Hepatic stellate cell (primary cell): Measurements from ENCODE around the gene RAB6B.

ENCODE experiments used
- DNase-seq: peaks from one replicate; pipeline ENCODE4 v3.0.0; 2011; ENCODE audit warnings: low spot score

Gene RAB6B

DNA sequence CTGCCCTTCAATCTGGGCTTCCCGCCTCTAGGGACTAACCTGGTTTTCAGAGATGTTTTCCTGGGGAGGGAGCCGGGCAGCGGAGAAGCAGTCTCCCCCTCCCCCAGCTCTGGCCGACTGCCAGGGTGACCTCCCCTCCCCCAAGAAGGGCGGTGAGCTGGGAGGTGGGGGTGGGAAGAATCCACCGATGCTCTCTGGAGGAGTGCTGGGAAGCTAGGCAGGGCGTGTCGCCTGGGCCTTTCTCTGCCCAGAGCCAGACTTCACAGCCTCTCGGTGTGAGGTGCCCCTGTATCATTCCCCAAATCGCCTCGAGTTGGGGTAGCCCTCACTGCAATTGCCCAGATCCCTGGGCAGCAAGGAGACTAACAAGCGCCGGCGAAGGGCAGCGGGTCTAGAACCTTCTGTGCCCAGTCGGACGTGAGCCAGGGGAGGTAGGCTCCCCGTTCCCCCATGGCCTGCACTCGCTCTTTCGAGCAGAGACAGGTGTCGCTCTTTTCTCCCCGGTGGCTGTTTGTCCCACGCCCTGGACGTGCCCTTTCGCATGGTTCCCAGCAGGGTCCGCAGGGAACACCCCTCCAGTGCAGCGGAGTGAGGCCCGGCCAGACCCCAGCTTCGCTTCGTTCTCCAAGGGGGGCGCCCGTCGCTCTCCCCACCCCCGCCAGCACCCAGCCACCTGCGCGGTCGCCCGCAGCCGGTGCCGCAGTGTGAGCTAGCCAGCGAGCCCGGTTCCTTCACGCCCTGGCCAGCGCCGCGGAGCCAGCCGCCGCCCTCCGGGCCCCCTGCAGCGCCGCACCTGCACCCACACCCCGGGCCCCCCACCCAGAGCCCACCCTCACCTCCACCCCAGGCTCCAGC lies 1.1 kb downstream of the RAB6B start:
- DNase-seq: no peak

DNA sequence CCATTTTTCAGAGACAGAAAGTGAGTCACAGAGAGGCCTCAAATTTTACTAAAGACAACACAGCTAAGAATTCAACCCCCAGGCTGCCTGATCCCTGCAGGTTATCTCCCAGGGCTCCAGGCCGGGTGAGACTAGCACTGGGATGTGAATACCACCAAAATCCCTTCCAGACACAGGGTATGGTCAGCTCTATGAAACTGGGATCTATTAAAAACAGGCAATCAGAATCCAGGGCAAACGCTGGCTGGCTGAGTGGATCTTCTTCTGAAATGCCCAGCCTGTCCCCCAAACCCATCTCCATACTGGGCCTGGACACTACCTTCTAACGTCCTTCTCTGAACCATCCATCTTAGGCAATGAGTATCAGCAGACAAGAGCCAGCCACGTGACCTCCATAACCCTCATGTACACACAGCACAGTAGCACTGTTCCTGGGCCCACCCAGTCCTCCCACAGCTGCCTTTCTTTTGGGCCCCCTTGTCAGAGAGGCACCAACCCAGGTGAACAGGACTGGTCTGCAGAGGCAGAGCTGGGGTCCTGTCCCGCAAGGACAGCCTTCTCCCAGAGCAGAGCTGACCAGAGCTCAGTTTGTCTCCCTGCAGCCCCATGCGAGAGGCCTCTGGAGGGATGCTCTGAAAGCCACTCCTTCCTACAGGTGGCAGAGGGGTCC lies 1.9 kb downstream of the RAB6B start:
- DNase-seq: no peak

DNA sequence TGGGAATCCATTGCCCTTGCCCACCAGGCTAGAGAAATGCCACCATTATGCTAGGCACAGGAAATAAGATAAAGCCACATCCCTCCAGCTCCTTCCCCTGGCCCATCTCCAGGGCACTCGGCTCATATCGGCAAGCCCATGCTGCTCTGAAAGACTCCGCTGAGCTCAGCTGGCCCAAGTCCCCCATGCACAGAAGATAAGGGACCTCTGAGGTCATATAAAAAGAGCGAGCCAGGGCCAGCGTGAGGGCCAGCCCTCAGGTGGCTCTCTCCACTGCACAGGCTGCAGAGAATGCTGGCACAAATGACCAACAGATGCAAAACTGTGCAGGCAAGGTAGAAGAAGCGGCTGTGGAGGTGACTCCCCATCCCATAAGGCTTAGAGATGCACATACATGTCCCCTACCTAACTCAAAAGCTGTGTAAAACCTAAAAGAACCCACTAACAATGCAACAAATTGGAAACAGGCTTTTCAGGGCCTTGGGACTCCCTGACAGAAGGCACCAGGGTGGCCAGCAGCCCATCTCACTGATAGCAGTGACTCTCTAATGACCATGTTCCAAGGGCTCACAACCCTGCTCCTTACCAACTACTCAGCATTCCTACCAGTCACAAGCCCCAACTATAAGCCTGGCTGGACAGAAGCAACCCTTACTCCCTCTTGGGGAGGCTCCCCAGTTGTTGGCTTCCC lies 3.0 kb downstream of the RAB6B start:
- DNase-seq: no peak

DNA sequence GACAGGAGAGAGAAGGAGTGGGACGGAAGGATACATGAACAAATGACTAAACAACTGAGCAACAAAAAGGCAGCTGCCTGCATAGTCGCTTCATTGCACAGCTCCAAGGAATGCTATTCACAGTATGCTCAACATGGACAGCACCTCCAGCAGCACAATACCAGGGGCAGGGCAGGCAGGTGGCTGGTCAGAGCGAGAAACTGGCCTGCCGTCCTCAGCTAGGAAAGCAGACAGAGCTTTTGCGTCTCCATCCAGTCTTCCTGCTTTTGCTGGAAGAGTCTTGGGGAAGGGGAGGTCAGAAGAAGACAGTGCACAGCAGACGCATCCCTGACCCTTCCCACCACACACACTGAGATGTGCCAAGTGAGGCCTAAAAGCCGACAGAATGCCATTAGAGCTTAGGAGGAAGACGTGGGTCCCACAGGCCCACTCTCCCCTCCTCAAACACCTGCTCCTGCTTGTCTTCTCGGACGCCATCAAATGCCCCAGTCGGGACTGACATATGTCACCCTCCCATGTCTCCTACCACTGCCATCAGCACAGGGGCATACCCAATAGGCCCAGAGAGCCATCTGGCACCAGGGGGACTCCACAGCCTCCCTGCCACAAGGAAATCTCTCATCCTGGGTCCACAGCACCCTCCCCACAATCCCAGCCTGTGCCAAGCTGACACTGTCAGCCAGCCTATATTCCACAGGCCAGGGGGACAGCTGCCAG lies 3.9 kb downstream of the RAB6B start:
- no peak for DNase-seq

DNA sequence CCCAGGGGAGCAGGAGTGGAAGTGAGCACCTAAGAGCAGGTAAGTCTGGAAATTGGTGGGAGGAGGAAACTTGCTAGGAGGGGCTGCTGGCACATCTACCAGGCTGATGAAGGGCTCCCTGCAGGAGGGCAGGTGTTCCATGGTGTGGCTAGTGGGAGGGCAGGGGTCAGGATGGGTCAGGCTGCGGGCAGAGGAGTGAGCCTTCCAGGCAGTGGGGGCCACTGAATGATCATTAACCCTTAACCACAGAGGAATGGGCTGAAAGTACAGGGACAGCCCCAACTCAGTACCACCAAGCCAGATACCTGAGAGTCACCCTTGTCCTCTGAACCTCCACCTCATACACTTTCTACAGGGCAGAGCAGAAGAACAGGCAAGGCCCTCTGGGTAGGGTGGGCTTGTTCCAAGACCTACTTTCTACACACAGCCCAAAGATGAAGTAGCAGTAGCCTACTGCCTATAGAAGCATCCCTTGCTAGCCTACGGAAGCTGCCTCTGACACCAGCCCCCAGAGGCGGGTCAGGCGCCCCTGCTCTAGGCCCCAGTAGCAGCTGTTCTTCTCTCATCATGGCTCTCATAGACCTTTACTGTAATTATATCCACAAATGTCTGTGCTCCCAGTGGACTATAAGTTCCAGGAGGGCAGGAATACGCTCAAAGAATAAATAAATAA lies 4.6 kb downstream of the RAB6B start:
- no peak for DNase-seq

DNA sequence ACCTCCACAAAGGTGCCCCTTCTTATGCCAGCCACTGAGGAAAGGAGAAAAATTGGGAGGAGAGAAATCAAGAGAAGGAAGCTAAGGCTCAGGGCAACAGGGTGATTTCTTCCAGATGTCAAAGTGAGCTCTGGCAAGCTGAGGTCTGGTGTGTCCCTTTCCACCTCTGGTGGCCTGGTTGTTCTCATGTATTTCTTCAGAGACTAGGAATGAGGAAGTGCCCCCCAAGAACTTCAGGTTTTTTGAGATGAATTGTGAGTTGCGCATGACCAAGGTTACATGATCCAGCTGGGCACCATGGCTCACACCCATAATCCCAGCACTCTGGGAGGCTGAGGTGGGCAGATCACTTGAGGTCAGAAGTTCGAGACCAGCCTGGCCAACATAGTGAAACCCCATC lies 5.6 kb downstream of the RAB6B start:
- no peak for DNase-seq

DNA sequence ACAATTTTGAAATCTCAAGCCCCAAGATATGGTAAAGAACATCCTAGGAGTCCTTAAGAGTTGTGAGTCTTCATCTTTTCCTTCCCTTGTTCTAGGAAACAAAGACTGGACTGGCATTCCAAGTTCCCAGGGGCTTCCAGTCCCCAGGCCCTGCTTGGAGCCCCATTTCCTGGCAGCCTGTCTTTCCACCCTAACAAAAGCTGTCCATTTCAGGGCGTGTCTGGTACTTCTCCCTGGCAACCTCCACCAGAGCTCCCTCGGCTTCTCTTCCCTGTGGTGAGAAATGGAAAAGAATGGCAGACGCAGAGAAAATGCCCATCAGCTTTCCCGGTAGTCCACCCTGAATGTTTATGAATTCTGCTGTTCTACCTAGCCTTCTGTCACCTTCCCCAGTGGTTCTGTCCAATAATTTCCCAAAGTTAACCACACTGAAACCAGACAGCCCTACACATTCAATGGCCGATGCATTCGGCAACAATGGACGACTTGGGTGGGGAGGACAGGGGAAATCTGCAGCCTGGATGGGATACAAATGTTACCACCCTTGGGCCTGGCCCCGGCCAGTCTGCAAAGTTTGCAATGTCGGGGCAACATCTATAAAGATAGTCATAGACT lies 6.8 kb downstream of the RAB6B start:
- DNase-seq: no peak

DNA sequence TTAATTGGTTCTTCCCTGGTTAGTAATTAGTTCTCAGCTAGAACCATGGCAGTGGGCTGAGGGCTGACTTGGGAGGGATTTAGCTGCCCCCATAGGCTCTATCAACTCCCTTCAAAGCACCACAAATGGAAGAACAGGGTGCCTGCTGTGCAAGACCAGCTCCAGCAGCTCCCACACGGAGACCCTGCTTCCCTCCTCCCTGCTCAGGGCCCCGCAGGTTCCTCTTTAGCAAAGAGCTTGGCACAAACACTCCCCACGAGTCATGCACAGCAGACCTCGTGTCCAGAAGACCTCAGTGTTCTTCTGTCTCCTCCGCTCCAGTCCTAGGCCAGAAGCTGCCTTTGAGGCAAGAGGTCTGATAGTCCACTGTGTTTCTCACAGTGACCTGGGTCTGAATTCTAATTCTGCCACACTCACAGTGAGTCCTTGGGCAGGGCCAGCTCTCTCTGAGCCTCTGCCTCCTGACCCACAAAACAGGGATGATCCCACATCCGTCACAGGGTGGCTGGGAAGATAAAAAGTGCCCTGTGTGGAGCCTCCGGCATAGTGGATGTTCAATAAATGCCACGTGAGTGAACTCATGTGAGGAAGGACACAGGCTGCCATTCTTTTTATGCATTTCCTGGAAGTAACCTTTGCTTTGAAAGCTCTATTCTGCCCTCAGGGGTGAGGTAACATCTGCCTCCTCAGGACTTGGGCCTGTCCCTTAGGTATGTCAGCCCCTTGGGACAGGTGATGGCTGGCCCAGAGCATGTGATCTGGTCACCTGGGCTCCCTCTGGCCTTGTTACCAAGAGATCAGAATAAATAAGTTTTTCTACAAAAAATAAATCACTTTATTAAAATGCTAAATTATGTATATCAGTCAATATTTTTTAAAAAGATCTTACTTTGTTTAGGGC lies 7.6 kb downstream of the RAB6B start:
- DNase-seq: no peak

DNA sequence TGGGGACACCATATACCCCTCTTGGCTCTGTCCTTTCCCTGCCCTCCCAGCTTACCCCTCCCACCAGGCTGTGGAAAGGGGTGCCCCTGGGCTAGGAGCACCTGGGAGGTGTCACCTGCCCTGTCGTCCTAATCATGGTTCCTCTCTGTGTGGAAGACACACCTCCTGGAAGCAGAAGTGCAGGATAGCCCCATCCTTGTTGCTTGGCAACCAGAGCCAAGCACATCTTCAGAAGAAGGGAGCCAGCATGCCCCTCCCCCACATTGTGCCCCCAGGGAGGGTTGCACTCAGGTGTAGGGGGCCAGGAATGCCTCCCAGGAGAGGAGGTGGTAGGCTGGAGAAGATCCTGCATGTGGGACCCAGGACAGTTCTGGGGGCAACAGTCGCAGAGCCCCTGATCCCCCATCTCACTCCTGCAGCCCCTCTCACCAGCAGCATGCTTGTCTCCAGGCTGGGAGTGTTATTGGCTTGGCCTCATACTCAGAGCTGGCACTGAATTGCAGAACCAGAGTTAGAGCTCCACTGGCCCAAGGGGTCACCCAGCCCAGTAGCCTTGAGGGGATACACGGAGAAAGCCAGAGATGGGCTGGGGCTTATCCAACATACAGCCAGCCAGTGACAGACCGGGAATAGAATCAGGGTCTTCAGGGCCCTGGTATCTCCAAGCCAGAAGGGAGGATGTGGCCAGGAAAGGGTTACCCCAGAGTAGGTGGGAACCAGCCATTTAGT lies 8.4 kb downstream of the RAB6B start:
- no peak for DNase-seq

DNA sequence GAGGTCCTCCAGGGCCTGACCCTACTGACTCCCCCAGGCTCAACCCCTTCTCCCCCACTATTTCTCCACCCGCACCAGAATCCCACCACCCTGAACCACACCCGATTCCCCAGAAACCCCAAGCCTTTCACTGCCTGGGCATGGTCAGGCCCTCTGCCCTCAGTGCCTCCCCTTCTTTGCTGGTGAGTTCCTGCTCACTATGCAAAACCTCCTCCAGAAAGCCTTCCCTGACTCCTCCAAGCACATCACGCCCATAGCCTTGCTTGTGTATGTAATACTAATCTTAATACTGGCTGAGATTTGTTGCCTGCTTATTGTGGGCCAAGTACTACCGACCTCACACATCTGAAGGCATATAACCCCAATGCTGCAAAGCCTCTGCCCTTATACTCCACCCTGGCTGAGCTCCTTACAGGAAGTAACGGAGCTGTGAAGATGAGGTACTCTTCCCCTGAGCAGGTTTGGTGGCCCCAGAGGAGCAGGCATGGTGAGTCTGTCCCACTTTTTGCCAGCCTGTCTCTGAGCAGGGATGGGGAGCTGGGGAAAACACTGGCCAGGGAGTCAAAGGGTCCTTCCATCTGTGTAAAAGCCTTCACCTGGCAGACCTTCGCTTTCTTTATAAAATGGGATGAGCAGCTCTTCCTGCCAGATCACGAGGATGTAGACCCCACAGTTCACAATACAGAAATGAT lies 9.5 kb downstream of the RAB6B start:
- DNase-seq: no peak

DNA sequence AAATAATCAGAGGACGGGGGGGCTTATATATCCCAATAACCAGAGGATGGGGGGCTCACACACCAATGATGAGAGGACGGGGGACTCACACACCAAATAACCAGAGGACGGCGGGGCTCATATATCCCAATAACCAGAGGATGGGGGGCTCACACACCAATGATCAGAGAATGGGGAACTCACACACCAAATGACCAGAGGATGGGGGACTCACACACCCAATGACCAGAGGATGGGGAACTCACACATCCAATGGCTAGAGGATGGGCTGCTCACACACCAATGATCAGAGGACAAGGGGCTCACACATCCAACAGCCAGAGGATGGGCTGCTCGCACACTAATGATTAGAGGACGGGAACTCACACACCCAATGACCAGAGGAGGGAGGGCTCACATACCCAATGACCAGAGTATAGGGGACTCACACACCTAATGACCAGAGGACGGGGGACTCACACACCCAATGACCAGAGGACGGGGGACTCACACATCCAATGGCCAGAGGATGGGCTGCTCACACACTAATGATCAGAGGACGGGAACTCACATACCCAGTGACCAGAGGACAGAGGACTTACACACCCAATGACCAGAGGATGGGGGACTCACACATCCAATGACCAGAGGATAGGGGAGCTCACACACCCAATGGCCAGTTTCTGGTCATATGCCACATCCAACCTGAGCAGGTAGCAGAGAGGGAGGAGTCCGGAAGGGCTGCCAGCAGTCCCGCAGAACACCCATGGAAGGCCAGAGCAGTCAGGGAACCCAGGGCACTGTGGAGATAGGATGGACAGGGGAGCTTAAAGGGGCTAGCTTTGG lies 10.6 kb downstream of the RAB6B start:
- DNase-seq: no peak

DNA sequence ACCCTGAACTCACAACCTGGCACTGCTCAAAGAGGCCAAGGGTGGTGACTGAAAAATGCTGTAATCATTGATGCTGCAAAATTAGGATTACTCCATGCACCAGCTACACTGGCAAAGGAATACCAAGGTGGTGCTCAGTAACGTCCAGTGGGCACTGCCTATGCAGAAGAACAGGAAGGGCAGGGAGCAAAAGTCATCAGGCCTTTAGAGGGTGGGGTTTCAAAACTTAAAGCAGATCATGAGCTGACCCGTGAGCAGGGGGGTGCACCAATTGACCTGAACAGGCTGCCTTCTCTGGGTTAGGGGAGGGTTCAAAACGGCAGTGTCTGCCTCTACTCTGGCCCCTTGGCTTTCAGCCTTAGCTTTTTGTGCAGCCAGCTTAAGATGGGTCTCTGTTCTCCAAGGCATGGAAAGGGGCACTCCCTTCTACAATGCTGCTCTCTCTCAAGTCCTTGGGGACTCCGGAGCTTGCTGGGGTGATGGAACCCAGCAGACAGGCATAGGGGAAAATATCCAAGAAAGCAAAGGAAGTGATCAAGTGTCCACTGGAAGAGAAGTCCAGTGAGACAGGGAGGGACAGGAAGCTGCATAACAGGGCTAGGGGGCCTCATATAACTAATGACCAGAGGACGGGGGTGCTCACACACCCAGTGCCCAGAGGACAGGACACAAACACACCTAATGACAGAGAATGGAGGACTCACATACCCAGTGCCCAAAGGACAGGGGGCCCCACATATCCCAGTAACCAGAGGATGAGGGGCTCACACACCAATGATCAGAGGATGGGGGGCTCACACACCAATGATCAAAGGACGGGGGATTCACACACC lies 11.4 kb downstream of the RAB6B start:
- no peak for DNase-seq

DNA sequence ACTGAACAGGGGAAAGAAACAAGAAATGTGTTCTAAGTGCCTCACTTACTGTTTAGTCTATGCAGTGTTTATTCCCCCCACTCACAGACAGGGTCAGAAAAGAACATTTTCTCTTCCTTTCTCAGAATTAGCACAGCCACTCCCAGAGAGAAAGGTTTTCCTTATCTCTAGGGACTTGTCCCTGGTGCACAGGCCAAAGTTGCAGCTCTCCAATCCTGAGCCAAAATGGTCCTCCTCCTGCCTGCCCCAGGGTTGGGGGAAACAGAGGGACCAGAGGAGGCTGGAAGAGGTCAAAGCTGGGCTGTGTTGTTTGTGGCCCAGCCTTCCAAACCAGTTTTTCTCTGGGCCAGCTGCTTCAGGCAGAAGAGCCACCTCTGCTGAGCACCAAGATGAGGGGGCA lies 12.0 kb downstream of the RAB6B start:
- no peak for DNase-seq

DNA sequence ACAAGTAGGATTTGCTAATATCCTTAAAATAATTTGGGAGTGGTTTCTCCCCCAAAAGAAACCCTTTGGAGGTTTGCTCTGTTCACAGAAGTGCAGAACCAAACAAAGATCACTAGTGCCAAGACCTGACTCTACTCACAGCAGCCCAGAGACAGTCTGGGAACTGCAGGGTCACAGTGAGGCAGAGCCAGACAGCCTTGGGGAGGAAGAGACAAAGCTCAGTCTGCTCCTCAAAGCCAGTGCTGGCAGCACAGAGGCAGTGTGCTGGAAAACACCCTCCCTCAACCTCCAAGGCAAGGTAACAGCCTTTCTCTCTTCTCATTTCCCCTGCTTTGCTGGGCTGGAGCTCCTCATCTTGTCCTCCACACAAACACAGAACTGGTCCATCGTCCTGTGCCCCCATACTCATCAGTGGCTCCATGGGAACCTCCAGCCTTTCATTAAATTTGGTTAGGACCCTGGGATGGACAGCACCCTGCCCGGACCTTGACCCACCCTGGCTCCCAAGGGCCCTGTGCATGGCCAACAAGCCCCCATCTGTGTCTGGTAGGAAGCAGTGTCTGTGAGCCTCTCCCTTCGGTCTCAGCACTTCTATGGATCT lies 12.6 kb downstream of the RAB6B start:
- no peak for DNase-seq

DNA sequence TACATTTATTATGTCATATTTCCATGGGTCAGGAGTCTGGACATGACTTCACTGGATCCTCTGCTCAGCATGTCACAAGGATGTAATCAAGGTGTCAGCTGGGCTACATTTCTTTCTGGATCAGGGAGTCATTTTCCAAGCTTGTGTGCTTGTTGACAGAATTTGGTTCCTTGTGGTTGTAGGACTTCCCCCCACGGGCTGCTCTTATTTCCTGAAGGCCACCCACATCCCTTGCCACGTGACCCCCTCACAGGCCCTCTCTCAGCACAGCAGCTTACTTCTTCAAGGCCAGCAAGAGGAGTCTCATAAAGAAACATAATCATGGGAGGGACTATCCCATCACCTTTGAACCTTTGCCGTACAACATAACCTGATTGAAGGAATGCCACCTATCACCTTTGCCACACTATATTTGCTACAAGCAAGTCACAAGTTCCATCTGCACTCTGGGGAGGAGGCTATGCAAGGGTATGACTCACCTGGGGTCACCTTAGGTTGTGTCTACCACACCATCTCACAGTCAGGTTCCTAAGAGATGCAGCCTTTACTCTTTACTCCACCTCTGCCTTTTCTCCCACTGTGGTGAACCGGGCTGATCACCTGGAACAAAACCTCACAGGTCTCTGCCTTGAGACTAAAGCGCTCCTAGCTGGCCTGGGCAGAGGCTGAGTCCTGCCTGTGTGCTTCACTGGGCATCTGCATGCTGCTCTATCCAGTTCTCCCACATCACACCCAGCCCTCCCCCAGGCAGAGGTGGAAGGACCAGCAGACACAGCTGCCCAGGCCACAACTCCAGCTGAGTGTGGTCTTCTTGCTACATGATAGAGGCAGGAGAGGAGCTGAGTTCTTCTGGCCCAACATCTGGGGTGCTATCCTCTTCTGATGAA lies 13.5 kb downstream of the RAB6B start:
- DNase-seq: no peak

DNA sequence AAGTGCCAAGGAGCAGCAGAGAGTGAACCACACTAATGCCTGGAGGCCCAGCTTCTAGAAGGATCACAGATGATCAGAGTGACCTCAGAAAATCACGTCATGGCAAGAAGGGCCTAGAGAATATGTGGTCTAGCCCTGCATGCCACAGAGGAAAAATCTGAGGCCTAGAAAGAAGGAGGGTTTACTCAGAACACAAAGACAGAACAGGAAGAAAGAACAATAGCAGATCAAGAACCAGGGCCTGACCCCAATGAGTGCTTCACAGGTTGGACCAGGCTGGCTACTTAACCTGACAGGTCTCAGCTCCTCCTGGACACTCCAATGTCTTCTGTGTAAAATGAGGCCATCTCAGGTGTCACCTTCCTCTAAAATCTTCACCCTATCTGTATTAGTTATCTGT lies 14.2 kb downstream of the RAB6B start:
- no peak for DNase-seq
